ENCODE measurements around the gene GRB2.

Gene GRB2

GRCh38 chr17:75412455-75413317 is 7.2 kb upstream of the GRB2 start:
- no peak for DNase-seq (ENCODE audit: low read depth)

GRCh38 chr17:75411328-75412067 is 6.0 kb upstream of the GRB2 start:
- no peak for DNase-seq (ENCODE audit: low read depth)

GRCh38 chr17:75410141-75410540 is 4.7 kb upstream of the GRB2 start:
- no peak for DNase-seq (ENCODE audit: low read depth)

- DNase-seq (ENCODE audit: low read depth): no peak
Observed at GRCh38 chr17:75407655-75408352, 2.3 kb upstream of the GRB2 start.

- DNase-seq (ENCODE audit: low read depth): no peak
Observed at GRCh38 chr17:75406222-75406615, 741 bp upstream of the GRB2 start.

GRCh38 chr17:75404731-75405364 is 630 bp downstream of the GRB2 start:
- DNase-seq (ENCODE audit: low read depth): no peak

- peak; percentile 77 for DNase-seq (ENCODE audit: low read depth)
Observed at GRCh38 chr17:75404223-75404730, 1.2 kb downstream of the GRB2 start.

GRCh38 chr17:75403131-75403530 is 2.3 kb downstream of the GRB2 start:
- no peak for DNase-seq (ENCODE audit: low read depth)

GRCh38 chr17:75402026-75402425 is 3.5 kb downstream of the GRB2 start:
- no peak for DNase-seq (ENCODE audit: low read depth)

GRCh38 chr17:75400326-75400939 is 5.0 kb downstream of the GRB2 start:
- DNase-seq (ENCODE audit: low read depth): no peak

GRCh38 chr17:75398279-75398678 is 7.2 kb downstream of the GRB2 start:
- DNase-seq (ENCODE audit: low read depth): no peak

- no peak for DNase-seq (ENCODE audit: low read depth)
Observed at GRCh38 chr17:75397217-75397616, 8.3 kb downstream of the GRB2 start.

GRCh38 chr17:75396796-75397195 is 8.7 kb downstream of the GRB2 start:
- no peak for DNase-seq (ENCODE audit: low read depth)

- no peak for DNase-seq (ENCODE audit: low read depth)
Observed at GRCh38 chr17:75396025-75396424, 9.5 kb downstream of the GRB2 start.

GRCh38 chr17:75394332-75394918 is 11.1 kb downstream of the GRB2 start:
- no peak for DNase-seq (ENCODE audit: low read depth)

- DNase-seq (ENCODE audit: low read depth): peak; percentile 98
Observed at GRCh38 chr17:75393523-75394331, 11.8 kb downstream of the GRB2 start.

- DNase-seq (ENCODE audit: low read depth): no peak
Observed at GRCh38 chr17:75392559-75392958, 12.9 kb downstream of the GRB2 start.

- peak; percentile 66 for DNase-seq (ENCODE audit: low read depth)
Observed at GRCh38 chr17:75390982-75391381, 14.5 kb downstream of the GRB2 start.

- no peak for DNase-seq (ENCODE audit: low read depth)
Observed at GRCh38 chr17:75388476-75389030, 16.9 kb downstream of the GRB2 start.

- no peak for DNase-seq (ENCODE audit: low read depth)
Observed at GRCh38 chr17:75387771-75388170, 17.7 kb downstream of the GRB2 start.
